ENCODE data around the gene SLC1A4.

DNA sequence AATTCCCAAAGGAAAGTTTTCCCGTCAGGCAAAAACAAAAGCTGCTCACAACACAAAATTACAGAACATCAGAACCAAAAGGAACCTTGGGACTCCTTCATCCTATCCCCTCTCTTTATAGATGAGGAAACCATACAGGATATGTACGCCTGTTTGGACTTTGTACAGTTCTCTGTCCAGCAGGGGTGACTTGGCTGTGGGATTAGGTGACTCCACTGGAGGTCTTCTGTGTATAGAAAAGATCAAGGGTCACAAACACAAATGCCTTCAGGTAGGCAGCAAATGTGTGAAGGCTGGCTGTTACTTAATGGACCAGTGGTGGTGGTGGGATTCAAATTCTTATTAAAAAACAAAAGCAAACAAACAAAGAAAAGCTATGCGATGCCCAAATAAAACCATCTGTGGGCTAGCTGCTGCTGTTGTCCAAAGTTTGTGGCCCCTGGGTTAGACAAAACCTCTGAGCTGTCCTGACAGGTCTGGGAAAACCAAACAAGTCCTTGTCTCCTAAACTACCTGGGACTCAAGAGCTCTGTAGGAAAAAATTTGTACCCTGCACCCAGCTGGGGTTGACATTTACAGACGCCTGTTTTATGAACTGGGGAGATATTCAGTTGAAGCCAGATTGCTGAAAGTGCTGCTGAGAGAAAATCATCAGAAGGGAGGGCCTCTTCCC, 65.7 kb downstream of the SLC1A4 start:
- TF ChIP-seq, protein P1, sequence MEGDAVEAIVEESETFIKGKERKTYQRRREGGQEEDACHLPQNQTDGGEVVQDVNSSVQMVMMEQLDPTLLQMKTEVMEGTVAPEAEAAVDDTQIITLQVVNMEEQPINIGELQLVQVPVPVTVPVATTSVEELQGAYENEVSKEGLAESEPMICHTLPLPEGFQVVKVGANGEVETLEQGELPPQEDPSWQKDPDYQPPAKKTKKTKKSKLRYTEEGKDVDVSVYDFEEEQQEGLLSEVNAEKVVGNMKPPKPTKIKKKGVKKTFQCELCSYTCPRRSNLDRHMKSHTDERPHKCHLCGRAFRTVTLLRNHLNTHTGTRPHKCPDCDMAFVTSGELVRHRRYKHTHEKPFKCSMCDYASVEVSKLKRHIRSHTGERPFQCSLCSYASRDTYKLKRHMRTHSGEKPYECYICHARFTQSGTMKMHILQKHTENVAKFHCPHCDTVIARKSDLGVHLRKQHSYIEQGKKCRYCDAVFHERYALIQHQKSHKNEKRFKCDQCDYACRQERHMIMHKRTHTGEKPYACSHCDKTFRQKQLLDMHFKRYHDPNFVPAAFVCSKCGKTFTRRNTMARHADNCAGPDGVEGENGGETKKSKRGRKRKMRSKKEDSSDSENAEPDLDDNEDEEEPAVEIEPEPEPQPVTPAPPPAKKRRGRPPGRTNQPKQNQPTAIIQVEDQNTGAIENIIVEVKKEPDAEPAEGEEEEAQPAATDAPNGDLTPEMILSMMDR (IDR thresholded peaks at IDR 0.05): no peak
- TF ChIP-seq POLR2A (IDR thresholded peaks at IDR 0.05): no peak

All from thyroid gland (tissue), 4 donors.